Endothelial cell (in vitro differentiated cells): ENCODE results near the gene TP53TG5. TPM values are rescaled to one million over a fixed set of nuclear protein-coding genes. Genes with fewer than 3 reads are reported as not detected.

Experiments used
- DNase-seq: peaks from one replicate; pipeline ENCODE4 v3.0.0; 2021; ENCODE audit warnings: low spot score
- H3K27ac Mint-ChIP-seq: one replicate; pipeline ENCODE4 v1.8.0; 2021; ENCODE audit warnings: mixed read lengths, inconsistent platforms; ENCODE audit not compliant: unreplicated experiment
- H3K27me3 Mint-ChIP-seq: one replicate; pipeline ENCODE4 v1.8.0; 2021; ENCODE audit warnings: mild to moderate bottlenecking, moderate library complexity, mixed read lengths, inconsistent platforms; ENCODE audit not compliant: unreplicated experiment
- H3K36me3 Mint-ChIP-seq: one replicate; pipeline ENCODE4 v1.8.0; 2021; ENCODE audit warnings: mild to moderate bottlenecking, low read depth, mixed read lengths, inconsistent platforms; ENCODE audit not compliant: unreplicated experiment
- H3K4me1 Mint-ChIP-seq: one replicate; pipeline ENCODE4 v1.8.0; 2021; ENCODE audit warnings: mild to moderate bottlenecking, mixed read lengths, inconsistent platforms; ENCODE audit not compliant: unreplicated experiment
- H3K4me3 Mint-ChIP-seq: one replicate; pipeline ENCODE4 v1.8.0; 2021; ENCODE audit warnings: mild to moderate bottlenecking, mixed read lengths, inconsistent platforms; ENCODE audit not compliant: unreplicated experiment
- H3K9me3 Mint-ChIP-seq: one replicate; pipeline ENCODE4 v1.8.0; 2021; ENCODE audit warnings: mixed read lengths, inconsistent platforms; ENCODE audit not compliant: unreplicated experiment
- total RNA-seq: library from RNA; stranded (reverse); fragmentation: NEBNext Ultra II Directional; extraction: Animal tissue kit (Norgen Biotek cat#: 25700); gene quantifications from one replicate; pipeline ENCODE4 v1.2.1, GENCODE V29; 2021; ENCODE audit not compliant: unreplicated experiment
- TF ChIP-seq, protein P1 (sequence below): fragments of 200-600 bp; sonication (generic); IDR thresholded peaks from one replicate; pipeline ENCODE4 v1.5.0; 2021; ENCODE audit warnings: antibody characterized with exemption; ENCODE audit not compliant: unreplicated experiment

The TP53TG5 gene
- total RNA-seq, 1 donor from 2014 or later, result not detected

DNA sequence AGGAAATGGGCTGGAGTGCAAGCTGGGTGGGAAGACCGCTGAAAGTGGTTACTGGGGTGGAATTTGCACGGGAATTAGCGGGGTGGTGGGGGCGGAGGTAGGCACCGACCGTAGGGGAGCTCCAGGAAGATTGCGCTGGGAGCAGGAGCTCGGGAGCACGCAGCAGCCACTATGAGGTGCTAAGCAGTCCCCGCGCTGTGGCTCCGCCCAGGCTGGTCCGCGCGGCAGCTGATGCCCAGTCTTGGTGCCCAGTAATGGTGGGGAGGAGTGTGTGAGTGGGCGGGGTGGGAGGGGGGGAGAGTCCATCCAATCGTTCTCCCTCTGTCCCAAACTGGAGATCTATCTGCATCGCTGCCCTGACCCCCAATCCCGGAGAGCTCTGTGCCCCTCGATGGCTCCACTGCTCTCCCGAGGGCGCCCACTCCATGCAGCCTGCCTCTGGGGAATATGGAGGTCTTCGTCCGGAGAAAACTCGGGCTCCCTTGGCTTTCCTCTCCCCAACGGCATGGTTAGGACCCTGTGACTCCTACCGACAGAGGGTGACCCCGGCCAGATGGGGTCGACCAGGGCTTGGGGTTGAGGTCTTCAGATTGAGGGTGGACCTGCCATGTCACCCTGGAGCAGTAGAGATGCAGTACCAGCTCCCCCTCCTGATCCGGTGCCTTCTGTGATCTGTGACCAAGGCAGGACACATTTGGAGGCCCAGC is 5.3 kb downstream of the TP53TG5 start:
- DNase-seq, result no peak

DNA sequence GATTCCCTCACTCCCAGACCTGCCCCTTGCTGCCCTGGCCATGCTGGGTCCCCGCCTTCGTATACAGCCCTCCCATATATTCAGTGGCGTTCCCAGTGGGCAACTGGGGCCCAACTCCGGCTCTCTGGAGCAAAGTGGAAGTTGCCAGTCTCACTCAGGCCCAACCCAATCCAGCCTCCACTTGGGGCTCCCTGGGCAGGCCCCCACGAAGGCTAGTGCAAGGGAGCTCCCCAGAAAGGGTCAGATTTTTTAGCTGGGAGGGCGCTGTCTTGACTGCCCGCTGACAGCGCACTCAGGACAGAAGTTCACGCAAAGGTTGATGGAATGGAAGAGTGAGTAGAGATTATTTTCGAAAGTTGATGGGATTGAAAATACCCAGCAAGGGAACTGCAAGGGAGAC is 5.9 kb downstream of the TP53TG5 start:
- Mint-ChIP-seq H3K4me3 (peak overlapping the region; percentile 10), H3K4me1 (peaks cover 11% of the 10 kb centered on the region), H3K36me3 (peaks cover 7% of the 10 kb centered on the region), H3K27me3 (peaks cover 3% of the 10 kb centered on the region), H3K9me3 (no peaks in the 10 kb centered on the region), H3K27ac (no peak overlapping the region)
- TF ChIP-seq, protein P1, sequence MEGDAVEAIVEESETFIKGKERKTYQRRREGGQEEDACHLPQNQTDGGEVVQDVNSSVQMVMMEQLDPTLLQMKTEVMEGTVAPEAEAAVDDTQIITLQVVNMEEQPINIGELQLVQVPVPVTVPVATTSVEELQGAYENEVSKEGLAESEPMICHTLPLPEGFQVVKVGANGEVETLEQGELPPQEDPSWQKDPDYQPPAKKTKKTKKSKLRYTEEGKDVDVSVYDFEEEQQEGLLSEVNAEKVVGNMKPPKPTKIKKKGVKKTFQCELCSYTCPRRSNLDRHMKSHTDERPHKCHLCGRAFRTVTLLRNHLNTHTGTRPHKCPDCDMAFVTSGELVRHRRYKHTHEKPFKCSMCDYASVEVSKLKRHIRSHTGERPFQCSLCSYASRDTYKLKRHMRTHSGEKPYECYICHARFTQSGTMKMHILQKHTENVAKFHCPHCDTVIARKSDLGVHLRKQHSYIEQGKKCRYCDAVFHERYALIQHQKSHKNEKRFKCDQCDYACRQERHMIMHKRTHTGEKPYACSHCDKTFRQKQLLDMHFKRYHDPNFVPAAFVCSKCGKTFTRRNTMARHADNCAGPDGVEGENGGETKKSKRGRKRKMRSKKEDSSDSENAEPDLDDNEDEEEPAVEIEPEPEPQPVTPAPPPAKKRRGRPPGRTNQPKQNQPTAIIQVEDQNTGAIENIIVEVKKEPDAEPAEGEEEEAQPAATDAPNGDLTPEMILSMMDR, result no peak
- no peak for DNase-seq

More for the DNA sequence above, 5.3 kb downstream of the TP53TG5 start:
- peak overlapping the region; percentile 10 for H3K4me3 Mint-ChIP-seq
- TF ChIP-seq, protein P1, result no peak
- H3K27ac Mint-ChIP-seq, result no peak overlapping the region
- peaks cover 6% of the 10 kb centered on the region for H3K36me3 Mint-ChIP-seq
- H3K9me3 Mint-ChIP-seq, result no peaks in the 10 kb centered on the region
- peaks cover 9% of the 10 kb centered on the region for H3K4me1 Mint-ChIP-seq
- peaks cover 3% of the 10 kb centered on the region for H3K27me3 Mint-ChIP-seq

DNA sequence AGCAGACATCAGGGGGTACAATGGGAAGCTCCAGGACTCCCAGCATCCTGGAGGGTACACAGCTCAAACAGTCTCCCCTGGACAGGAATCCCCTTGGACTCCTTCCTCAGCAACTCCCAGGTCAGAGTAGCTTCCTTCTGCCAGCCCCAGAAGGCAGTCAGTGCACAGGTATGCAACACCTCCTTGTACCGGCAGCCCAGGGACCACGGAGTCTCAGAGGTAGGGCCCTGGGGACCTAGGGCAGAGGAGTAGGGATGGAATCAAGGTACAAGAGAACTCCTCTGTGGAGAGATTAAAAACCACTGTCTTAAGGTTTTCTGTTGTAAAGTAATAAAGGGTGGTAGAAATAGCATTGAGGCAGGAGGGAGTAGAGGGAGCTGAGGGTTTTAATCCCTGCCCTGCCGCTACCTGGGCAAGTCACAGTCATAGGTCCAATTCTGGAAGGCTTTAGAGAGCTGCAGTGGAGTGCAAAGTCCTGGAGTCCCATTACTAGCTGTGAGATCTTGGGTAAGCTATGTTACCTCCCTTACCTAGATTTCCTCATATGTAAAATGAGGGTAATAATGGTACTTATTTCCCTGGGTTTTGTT is 7.5 kb downstream of the TP53TG5 start:
- peaks cover 11% of the 10 kb centered on the region for H3K4me1 Mint-ChIP-seq
- DNase-seq, result no peak
- no peaks in the 10 kb centered on the region for H3K9me3 Mint-ChIP-seq
- H3K36me3 Mint-ChIP-seq, result peaks cover 15% of the 10 kb centered on the region
- H3K27me3 Mint-ChIP-seq, result peaks cover 3% of the 10 kb centered on the region
- no peak overlapping the region for H3K4me3 Mint-ChIP-seq
- TF ChIP-seq, protein P1, result no peak
- H3K27ac Mint-ChIP-seq, result no peak overlapping the region

DNA sequence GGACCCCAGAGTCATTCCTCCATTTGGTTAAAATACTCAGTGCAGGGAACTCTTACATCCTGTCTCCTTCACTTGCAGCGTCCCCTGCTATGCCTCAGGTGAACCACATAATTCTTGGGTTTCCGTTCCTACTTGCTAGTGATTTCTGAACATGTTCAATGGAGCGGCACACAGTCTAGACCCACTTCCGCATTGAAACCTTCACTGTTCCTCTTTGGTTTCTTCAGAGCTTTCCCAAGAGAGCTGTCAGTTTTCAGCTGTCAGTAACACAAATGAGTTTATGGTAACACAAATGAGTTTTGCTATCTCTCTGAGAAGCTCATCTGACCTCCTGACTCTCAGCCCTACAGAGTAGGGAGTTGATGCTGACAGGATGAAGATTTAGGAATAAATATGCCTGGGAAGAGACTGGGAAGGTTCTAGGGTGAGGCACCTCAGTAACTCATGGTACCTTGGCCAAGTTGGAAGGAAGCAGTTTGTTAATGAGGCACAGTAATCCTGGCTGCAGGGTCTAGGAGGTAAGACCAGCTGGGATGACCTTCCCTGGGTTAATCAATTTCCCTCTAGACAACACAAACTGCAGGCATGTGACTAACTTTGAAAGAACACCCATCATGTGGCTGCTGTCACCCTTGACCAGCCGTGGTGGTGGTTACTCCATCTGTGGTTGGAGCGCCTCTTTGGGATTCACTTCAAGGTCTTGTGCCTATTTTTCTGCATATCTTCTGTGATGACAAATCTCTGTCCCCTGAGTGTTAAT is 9.7 kb downstream of the TP53TG5 start:
- Mint-ChIP-seq H3K36me3 (peaks cover 15% of the 10 kb centered on the region), H3K9me3 (no peaks in the 10 kb centered on the region), H3K4me1 (peaks cover 17% of the 10 kb centered on the region), H3K27ac (no peak overlapping the region), H3K27me3 (peaks cover 2% of the 10 kb centered on the region), H3K4me3 (no peak overlapping the region)
- DNase-seq, result no peak
- TF ChIP-seq, protein P1, result no peak
